ENCODE data around the gene JAM3.
A peak's percentile ranks its signal among the peaks of the same experiment; 100 is the strongest.

The JAM3 gene

GRCh38 chr11:134032501-134033091 lies 36.3 kb upstream of the JAM3 start:
- TF ChIP-seq CTCF (IDR thresholded peaks at IDR 0.05; ENCODE audit: control insufficient read depth, insufficient read depth, low read depth, low read length, missing control alignments) = no peak
- DNase-seq (ENCODE audit: low read depth) = no peak

GRCh38 chr11:134033276-134033675 lies 35.6 kb upstream of the JAM3 start:
- no peak for DNase-seq (ENCODE audit: low read depth)
- no peak overlapping the region for H3K4me3 ChIP-seq (ENCODE audit: control insufficient read depth, low read depth, low read length)
- TF ChIP-seq CTCF (IDR thresholded peaks at IDR 0.05; ENCODE audit: control insufficient read depth, insufficient read depth, low read depth, low read length, missing control alignments) = no peak

More at GRCh38 chr11:134032501-134033091, 36.3 kb upstream of the JAM3 start:
- H3K4me3 ChIP-seq (ENCODE audit: control insufficient read depth, low read depth, low read length) = no peak overlapping the region

DNA sequence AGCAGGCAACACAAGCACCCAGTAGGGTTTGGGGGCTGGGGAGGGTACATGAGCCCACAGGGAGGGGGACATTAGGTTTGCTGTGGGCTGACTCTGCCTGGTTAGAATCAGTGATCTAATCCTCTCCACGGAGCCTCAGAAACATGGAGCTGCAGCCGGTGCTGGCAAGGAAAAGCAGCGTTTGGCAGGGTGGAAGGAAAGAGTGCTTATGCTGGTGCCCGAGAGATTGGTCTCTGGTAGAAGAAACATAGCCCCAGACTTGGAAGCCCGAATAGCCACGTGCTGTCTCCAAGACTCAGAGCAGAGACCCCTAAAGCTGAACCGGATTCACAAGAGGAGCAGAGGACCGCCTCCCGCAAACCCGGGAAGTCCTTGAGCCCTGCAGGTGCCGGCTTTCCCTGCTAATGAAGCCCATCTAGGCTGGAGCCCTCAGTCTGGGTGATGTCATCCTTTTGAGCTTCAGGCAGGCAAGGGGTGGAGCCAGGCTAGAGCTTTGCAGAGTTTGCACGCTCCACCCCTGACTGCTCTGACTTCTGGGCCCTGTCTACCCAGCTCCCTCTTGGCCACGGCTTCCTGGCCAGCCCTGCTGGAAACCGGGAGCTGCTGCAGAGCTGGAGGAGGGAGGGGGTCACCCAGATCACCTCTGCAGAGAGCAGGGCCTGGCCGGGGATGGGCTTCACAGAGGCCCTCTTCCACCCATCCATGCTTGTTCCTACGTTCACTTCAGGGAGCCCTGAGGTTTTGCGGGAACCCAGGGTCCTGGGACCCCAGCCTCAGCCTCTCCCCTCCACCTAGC lies 35.0 kb upstream of the JAM3 start:
- TF ChIP-seq CTCF (IDR thresholded peaks at IDR 0.05; ENCODE audit: control insufficient read depth, insufficient read depth, low read depth, low read length, missing control alignments) = no peak
- peak; percentile 61 for DNase-seq (ENCODE audit: low read depth)
- peak overlapping the region; percentile 20 for H3K4me3 ChIP-seq (ENCODE audit: control insufficient read depth, low read depth, low read length)

DNA sequence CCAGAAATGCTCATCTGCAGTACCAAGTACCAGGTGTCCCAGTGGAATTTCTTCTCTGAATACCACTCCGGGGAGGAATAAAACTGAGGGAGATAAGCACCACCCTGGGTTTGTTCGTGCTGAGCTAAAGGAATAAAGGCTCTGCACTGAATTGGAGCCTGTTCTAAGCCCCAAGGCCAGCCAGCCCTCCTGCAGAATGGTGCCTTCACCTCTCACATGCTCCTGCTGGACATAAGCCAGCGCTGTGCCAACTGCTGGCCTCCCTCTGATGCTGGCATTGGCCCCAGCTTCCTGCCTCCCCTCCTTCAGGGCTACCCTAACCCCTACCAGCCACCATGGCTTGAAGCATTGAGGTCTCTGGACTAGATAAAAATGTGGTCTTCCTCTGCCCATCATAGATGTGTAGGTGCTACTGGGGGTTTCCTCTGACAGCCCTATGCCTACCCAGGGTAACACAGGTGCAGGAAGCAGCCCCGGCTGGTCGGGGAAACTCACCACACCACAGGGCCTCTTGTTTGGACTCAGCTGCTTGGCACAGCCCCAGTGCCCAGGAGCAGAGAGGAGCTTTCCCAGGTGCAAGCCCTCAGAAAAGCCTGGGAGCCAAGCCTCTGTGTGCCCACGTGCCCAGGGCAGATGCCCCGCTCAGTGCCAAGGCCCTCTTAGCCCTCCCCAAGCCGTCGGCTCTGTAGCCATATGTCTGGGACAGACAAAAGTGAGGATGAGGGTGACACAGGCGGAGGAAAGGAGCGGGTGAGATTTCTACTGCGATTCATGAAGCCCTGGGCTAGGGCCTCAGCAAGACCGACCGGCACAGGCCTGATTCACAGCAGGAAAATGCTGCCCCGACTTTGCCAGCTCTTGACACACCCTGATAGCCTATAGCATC lies 34.1 kb upstream of the JAM3 start:
- no peak for DNase-seq (ENCODE audit: low read depth)
- no peak for TF ChIP-seq CTCF (IDR thresholded peaks at IDR 0.05; ENCODE audit: control insufficient read depth, insufficient read depth, low read depth, low read length, missing control alignments)
- no peak overlapping the region for H3K4me3 ChIP-seq (ENCODE audit: control insufficient read depth, low read depth, low read length)

GRCh38 chr11:134036492-134037045 lies 32.3 kb upstream of the JAM3 start:
- TF ChIP-seq CTCF (IDR thresholded peaks at IDR 0.05; ENCODE audit: control insufficient read depth, insufficient read depth, low read depth, low read length, missing control alignments) = no peak
- DNase-seq (ENCODE audit: low read depth) = no peak
- peak overlapping the region; percentile 70 for H3K4me3 ChIP-seq (ENCODE audit: control insufficient read depth, low read depth, low read length)
